K562 (cell line): ENCODE results near the gene KAT6B. TPM values are rescaled to one million over a fixed set of nuclear protein-coding genes. Genes with fewer than 3 reads are reported as not detected.

ENCODE experiments used
- AFF1 ChIP-seq, 2 experiments: fragments of 450-650 bp; IDR thresholded peaks; 2 replicates each; pipeline ENCODE4 v1.6.1; 2018; ENCODE audit warnings: mild to moderate bottlenecking in 2 of 2, low read depth in 1 of 2; ENCODE audit not compliant: partially characterized antibody in 2 of 2
- DMBX1 ChIP-seq: fragments of 250-450 bp; sonication (Bioruptor Pico); IDR thresholded peaks from 2 replicates; pipeline ENCODE4 v1.8.0; 2022; ENCODE audit warnings: inconsistent platforms, mild to moderate bottlenecking, moderate library complexity, borderline replicate concordance
- DPF2 ChIP-seq: fragments of 450-650 bp; IDR thresholded peaks from 2 replicates; pipeline ENCODE4 v1.6.1; 2016
- EHMT2 ChIP-seq: fragments of 450-650 bp; IDR thresholded peaks from 2 replicates; pipeline ENCODE4 v1.6.1; 2018; ENCODE audit warnings: antibody characterized with exemption
- GATAD2B ChIP-seq: fragments of 450-650 bp; IDR thresholded peaks from 2 replicates; pipeline ENCODE4 v1.6.1; 2017; ENCODE audit warnings: mild to moderate bottlenecking, borderline replicate concordance
- HDAC2 ChIP-seq: fragments of 450-650 bp; IDR thresholded peaks from 2 replicates; pipeline ENCODE4 v1.6.1; 2016; ENCODE audit warnings: mild to moderate bottlenecking
- HMBOX1 ChIP-seq: sonication (generic); IDR thresholded peaks from 2 replicates; pipeline ENCODE4 v1.6.1; 2016
- HMG20A ChIP-seq: fragments of 450-650 bp; formaldehyde crosslinking; conservative IDR thresholded peaks from 2 replicates; pipeline ENCODE4 v1.4.0; 2020; ENCODE audit warnings: mild to moderate bottlenecking, mixed read lengths
- MGA ChIP-seq: fragments of 450-650 bp; IDR thresholded peaks from 2 replicates; pipeline ENCODE4 v1.6.1; 2016; ENCODE audit warnings: mild to moderate bottlenecking, moderate library complexity
- MYNN ChIP-seq, 2 experiments: sonication (generic); formaldehyde crosslinking in 1 of 2; IDR thresholded peaks; 2 replicates each; pipeline versions ENCODE4 v1.5.0 to v1.6.1; 2016 to 2020; ENCODE audit warnings: antibody characterized with exemption in 1 of 2, missing genetic modification reagents in 1 of 2
- POLR2G ChIP-seq: fragments of 200-400 bp; formaldehyde crosslinking; IDR thresholded peaks from 2 replicates; pipeline ENCODE4 v1.6.1; 2017; ENCODE audit warnings: low read depth, mild to moderate bottlenecking, antibody characterized with exemption, low read length, moderate library complexity
- SNIP1 ChIP-seq: fragments of 450-650 bp; IDR thresholded peaks from 2 replicates; pipeline ENCODE4 v1.7.1; 2017; ENCODE audit warnings: low read depth, mild to moderate bottlenecking
- SOX6 ChIP-seq: fragments of 450-650 bp; IDR thresholded peaks from 2 replicates; pipeline ENCODE4 v1.6.1; 2014; ENCODE audit warnings: mild to moderate bottlenecking
- polyA plus RNA-seq, 8 experiments: library from polyadenylated mRNA; depleted of rRNA in 4 of 8; stranded (reverse) in 5 of 8; unstranded in 3 of 8; fragments of >200 nt; fragmentation: Nextera tagmentation in 2 of 8; fragmentation: Illumina TruSeq in 1 of 8; extraction: Ambion mirVana in 2 of 8; extraction: Trizol in 1 of 8; gene quantifications; 2 replicates each; pipeline versions ENCODE4 v1.2.1 to v1.2.3, GENCODE V29; 2011 to 2014; ENCODE audit warnings: inconsistent platforms in 1 of 8, missing spikeins in 1 of 8
- total RNA-seq, 7 experiments: library from RNA; depleted of rRNA in 6 of 7; stranded (reverse); fragments of >200 nt in 6 of 7; fragmentation: Illumina TruSeq in 2 of 7; extraction: Trizol in 2 of 7; gene quantifications; 2 replicates each; pipeline versions ENCODE4 v1.2.1 to v1.2.3, GENCODE V29; 2011 to 2021; ENCODE audit warnings: low replicate concordance in 1 of 7

KAT6B gene
- total and polyA plus RNA-seq, 9 of the 15 experiments (the other 6 are each of a cell fraction or from before 2014, with no cell fraction given): 1.4 to 9.2 (median 6.8) TPM

GRCh38 chr10:74852381-74852780, 26.0 kb downstream of the KAT6B start (continued):
- peak; percentile 28; the same call in 1 of the 2 replicates for TF ChIP-seq MGA
- TF ChIP-seq HMBOX1: peak; percentile 90
- no peak for TF ChIP-seq SNIP1
- no peak for TF ChIP-seq POLR2G
- TF ChIP-seq SOX6: peak; percentile 68
- TF ChIP-seq DMBX1 (CRISPR knock-in tag): no peak
- 0 out of 2 replicates have a peak, but pooled peaks have one; percentile 27 for TF ChIP-seq GATAD2B
- 0 out of 2 replicates have a peak, but pooled peaks have one; percentile 25 for TF ChIP-seq HDAC2
- no peak for TF ChIP-seq HMG20A (CRISPR knock-in tag)
- no peak for TF ChIP-seq MYNN (IDR thresholded peaks at IDR 0.05)
- no peak for TF ChIP-seq MYNN (CRISPR knock-in tag; IDR thresholded peaks at IDR 0.05)
- peak in 1 of 2 experiments; percentile 44 for TF ChIP-seq AFF1 (IDR thresholded peaks at IDR 0.05; ENCODE audit: low read depth in 1 of 2, partially characterized antibody in 2 of 2)
- 0 out of 2 replicates have a peak, but pooled peaks have one; percentile 37 for TF ChIP-seq DPF2
- TF ChIP-seq EHMT2: peak; percentile 63; the same call in 1 of the 2 replicates
